K562 (cell line): ENCODE data around the gene SURF6. TPM values are rescaled to one million over a fixed set of nuclear protein-coding genes. Genes with fewer than 3 reads are reported as not detected.

ENCODE experiments used
- FOXA1 ChIP-seq: fragments of 450-650 bp; IDR thresholded peaks from 2 replicates; pipeline ENCODE4 v1.6.1; 2016; ENCODE audit warnings: mild to moderate bottlenecking, borderline replicate concordance
- HDGF ChIP-seq: fragments of 450-650 bp; IDR thresholded peaks from 2 replicates; pipeline ENCODE4 v1.6.1; 2016
- HNRNPK ChIP-seq: fragments of 200-400 bp; formaldehyde crosslinking; IDR thresholded peaks from one replicate; pipeline ENCODE4 v1.6.1; 2018; ENCODE audit warnings: mild to moderate bottlenecking, low read depth, low read length; ENCODE audit not compliant: poor library complexity, severe bottlenecking
- KLF13 ChIP-seq: fragments of 450-650 bp; IDR thresholded peaks from 2 replicates; pipeline ENCODE4 v1.6.1; 2016; ENCODE audit warnings: missing genetic modification characterization, low read depth, mild to moderate bottlenecking, missing compliant biosample characterization, moderate library complexity, borderline replicate concordance
- LCOR ChIP-seq: sonication (generic); formaldehyde crosslinking; IDR thresholded peaks from 2 replicates; pipeline ENCODE4 v1.8.0; 2022; ENCODE audit warnings: mild to moderate bottlenecking, missing genetic modification reagents
- MEF2D ChIP-seq: conservative IDR thresholded peaks from 2 replicates; pipeline ENCODE4 v1.6.1; 2016; ENCODE audit warnings: low read depth, missing genetic modification characterization, missing compliant biosample characterization
- PRMT5 ChIP-seq: sonication (generic); formaldehyde crosslinking; IDR thresholded peaks from 2 replicates; pipeline ENCODE4 v1.5.0; 2020; ENCODE audit warnings: missing genetic modification reagents
- SMARCA4 ChIP-seq: fragments of 450-650 bp; IDR thresholded peaks from 2 replicates; pipeline ENCODE4 v1.6.1; 2016
- ZEB2 ChIP-seq: fragments of 450-650 bp; IDR thresholded peaks from 2 replicates; pipeline ENCODE4 v1.6.1; 2016
- ZNF347 ChIP-seq: fragments of 450-650 bp; formaldehyde crosslinking; IDR thresholded peaks from 2 replicates; pipeline ENCODE4 v1.4.0; 2020; ENCODE audit warnings: low read depth, mild to moderate bottlenecking, moderate library complexity
- ZNF431 ChIP-seq: sonication (generic); formaldehyde crosslinking; IDR thresholded peaks from 2 replicates; pipeline ENCODE4 v1.8.0; 2022; ENCODE audit warnings: mild to moderate bottlenecking, missing genetic modification reagents
- ZNF79 ChIP-seq: fragments of 250-450 bp; sonication (Bioruptor Pico); IDR thresholded peaks from 2 replicates; pipeline ENCODE4 v1.4.0; 2020; ENCODE audit warnings: low read depth, mild to moderate bottlenecking, moderate library complexity
- polyA plus RNA-seq, 8 experiments: library from polyadenylated mRNA; depleted of rRNA in 4 of 8; stranded (reverse) in 5 of 8; unstranded in 3 of 8; fragments of >200 nt; fragmentation: Nextera tagmentation in 2 of 8; fragmentation: Illumina TruSeq in 1 of 8; extraction: Ambion mirVana in 2 of 8; extraction: Trizol in 1 of 8; gene quantifications; 2 replicates each; pipeline versions ENCODE4 v1.2.1 to v1.2.3, GENCODE V29; 2011 to 2014; ENCODE audit warnings: inconsistent platforms in 1 of 8, missing spikeins in 1 of 8
- total RNA-seq, 7 experiments: library from RNA; depleted of rRNA in 6 of 7; stranded (reverse); fragments of >200 nt in 6 of 7; fragmentation: Illumina TruSeq in 2 of 7; extraction: Trizol in 2 of 7; gene quantifications; 2 replicates each; pipeline versions ENCODE4 v1.2.1 to v1.2.3, GENCODE V29; 2011 to 2021; ENCODE audit warnings: low replicate concordance in 1 of 7
- TF ChIP-seq, protein P1 (sequence below): fragments of 450-650 bp; IDR thresholded peaks from 2 replicates; pipeline ENCODE4 v1.7.1; 2018; ENCODE audit warnings: mild to moderate bottlenecking, low read depth; ENCODE audit not compliant: partially characterized antibody
- TF ChIP-seq, protein P2 (sequence below), 2 experiments: fragments of 450-650 bp in 1 of 2; sonication (generic) in 1 of 2; formaldehyde crosslinking; conservative IDR thresholded peaks; 2 replicates each; pipeline versions ENCODE4 v1.4.0 to v1.8.1; 2020 to 2022; ENCODE audit warnings: mild to moderate bottlenecking in 1 of 2, missing genetic modification reagents in 1 of 2
- TF ChIP-seq, protein P3 (sequence below): fragments of 450-650 bp; formaldehyde crosslinking; IDR thresholded peaks from 2 replicates; pipeline ENCODE4 v1.4.0; 2020; ENCODE audit warnings: mild to moderate bottlenecking, moderate library complexity
- TF ChIP-seq, protein P4 (sequence below): fragments of 250-450 bp; sonication (Bioruptor Pico); IDR thresholded peaks from 2 replicates; pipeline ENCODE4 v1.4.0; 2020
- TF ChIP-seq, protein P5 (sequence below): fragments of 250-450 bp; sonication (Bioruptor Pico); IDR thresholded peaks from 2 replicates; pipeline ENCODE4 v1.8.0; 2022; ENCODE audit warnings: inconsistent platforms, mild to moderate bottlenecking, moderate library complexity, borderline replicate concordance
- TF ChIP-seq, protein P6 (sequence below): fragments of 450-650 bp; formaldehyde crosslinking; conservative IDR thresholded peaks from 2 replicates; pipeline ENCODE4 v1.4.0; 2022; ENCODE audit warnings: mild to moderate bottlenecking, missing genetic modification characterization
- TF ChIP-seq, protein P7 (sequence below): sonication (generic); formaldehyde crosslinking; IDR thresholded peaks from 2 replicates; pipeline ENCODE4 v1.8.0; 2022; ENCODE audit warnings: mild to moderate bottlenecking, low read depth, missing genetic modification reagents

Gene SURF6
- total and polyA plus RNA-seq, 9 of the 15 experiments (the other 6 are each of a cell fraction or from before 2014, with no cell fraction given), result 1.4 to 68.3 (median 14.7) TPM

DNA sequence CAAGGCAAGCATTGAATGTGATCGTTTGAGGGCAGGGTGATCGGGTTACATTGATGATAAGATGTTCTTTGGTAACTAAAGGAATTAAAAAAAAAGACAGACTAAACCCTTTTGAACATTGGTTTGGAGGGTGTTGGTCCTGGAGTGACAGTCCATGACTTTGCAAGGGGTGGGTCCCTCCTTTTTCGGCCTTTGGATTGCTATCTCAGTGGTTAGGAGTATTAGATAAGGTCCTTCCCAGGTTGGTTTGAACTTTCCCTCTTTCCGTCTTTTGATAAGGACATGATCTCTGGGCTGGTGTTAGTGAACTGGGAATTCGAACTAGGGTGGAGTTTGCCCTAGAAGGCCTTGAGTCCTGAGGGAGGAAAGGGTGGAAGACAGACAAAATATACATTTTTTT lies 55.6 kb downstream of the SURF6 start (continued):
- TF ChIP-seq, protein P1, sequence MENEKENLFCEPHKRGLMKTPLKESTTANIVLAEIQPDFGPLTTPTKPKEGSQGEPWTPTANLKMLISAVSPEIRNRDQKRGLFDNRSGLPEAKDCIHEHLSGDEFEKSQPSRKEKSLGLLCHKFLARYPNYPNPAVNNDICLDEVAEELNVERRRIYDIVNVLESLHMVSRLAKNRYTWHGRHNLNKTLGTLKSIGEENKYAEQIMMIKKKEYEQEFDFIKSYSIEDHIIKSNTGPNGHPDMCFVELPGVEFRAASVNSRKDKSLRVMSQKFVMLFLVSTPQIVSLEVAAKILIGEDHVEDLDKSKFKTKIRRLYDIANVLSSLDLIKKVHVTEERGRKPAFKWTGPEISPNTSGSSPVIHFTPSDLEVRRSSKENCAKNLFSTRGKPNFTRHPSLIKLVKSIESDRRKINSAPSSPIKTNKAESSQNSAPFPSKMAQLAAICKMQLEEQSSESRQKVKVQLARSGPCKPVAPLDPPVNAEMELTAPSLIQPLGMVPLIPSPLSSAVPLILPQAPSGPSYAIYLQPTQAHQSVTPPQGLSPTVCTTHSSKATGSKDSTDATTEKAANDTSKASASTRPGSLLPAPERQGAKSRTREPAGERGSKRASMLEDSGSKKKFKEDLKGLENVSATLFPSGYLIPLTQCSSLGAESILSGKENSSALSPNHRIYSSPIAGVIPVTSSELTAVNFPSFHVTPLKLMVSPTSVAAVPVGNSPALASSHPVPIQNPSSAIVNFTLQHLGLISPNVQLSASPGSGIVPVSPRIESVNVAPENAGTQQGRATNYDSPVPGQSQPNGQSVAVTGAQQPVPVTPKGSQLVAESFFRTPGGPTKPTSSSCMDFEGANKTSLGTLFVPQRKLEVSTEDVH, result no peak
- TF ChIP-seq HDGF (no peak), ZNF431 (CRISPR knock-in tag) (no peak), KLF13 (no peak), SMARCA4 (peak; percentile 53), MEF2D (tag) (no peak), ZNF347 (CRISPR knock-in tag) (no peak), PRMT5 (no peak), HNRNPK (no peak), FOXA1 (no peak), ZEB2 (0 out of 2 replicates have a peak, but pooled peaks have one; percentile 40), ZNF79 (CRISPR knock-in tag) (no peak), LCOR (no peak)
- TF ChIP-seq, protein P2, sequence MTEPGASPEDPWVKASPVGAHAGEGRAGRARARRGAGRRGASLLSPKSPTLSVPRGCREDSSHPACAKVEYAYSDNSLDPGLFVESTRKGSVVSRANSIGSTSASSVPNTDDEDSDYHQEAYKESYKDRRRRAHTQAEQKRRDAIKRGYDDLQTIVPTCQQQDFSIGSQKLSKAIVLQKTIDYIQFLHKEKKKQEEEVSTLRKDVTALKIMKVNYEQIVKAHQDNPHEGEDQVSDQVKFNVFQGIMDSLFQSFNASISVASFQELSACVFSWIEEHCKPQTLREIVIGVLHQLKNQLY (CRISPR knock-in tag; conservative IDR thresholded peaks at IDR 0.05), result no peak
- TF ChIP-seq, protein P3, sequence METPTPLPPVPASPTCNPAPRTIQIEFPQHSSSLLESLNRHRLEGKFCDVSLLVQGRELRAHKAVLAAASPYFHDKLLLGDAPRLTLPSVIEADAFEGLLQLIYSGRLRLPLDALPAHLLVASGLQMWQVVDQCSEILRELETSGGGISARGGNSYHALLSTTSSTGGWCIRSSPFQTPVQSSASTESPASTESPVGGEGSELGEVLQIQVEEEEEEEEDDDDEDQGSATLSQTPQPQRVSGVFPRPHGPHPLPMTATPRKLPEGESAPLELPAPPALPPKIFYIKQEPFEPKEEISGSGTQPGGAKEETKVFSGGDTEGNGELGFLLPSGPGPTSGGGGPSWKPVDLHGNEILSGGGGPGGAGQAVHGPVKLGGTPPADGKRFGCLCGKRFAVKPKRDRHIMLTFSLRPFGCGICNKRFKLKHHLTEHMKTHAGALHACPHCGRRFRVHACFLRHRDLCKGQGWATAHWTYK (CRISPR knock-in tag), result no peak
- TF ChIP-seq, protein P4, sequence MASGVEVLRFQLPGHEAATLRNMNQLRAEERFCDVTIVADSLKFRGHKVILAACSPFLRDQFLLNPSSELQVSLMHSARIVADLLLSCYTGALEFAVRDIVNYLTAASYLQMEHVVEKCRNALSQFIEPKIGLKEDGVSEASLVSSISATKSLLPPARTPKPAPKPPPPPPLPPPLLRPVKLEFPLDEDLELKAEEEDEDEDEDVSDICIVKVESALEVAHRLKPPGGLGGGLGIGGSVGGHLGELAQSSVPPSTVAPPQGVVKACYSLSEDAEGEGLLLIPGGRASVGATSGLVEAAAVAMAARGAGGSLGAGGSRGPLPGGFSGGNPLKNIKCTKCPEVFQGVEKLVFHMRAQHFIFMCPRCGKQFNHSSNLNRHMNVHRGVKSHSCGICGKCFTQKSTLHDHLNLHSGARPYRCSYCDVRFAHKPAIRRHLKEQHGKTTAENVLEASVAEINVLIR (CRISPR knock-in tag), result no peak
- TF ChIP-seq, protein P5, sequence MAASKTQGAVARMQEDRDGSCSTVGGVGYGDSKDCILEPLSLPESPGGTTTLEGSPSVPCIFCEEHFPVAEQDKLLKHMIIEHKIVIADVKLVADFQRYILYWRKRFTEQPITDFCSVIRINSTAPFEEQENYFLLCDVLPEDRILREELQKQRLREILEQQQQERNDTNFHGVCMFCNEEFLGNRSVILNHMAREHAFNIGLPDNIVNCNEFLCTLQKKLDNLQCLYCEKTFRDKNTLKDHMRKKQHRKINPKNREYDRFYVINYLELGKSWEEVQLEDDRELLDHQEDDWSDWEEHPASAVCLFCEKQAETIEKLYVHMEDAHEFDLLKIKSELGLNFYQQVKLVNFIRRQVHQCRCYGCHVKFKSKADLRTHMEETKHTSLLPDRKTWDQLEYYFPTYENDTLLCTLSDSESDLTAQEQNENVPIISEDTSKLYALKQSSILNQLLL, result no peak
- TF ChIP-seq, protein P6, sequence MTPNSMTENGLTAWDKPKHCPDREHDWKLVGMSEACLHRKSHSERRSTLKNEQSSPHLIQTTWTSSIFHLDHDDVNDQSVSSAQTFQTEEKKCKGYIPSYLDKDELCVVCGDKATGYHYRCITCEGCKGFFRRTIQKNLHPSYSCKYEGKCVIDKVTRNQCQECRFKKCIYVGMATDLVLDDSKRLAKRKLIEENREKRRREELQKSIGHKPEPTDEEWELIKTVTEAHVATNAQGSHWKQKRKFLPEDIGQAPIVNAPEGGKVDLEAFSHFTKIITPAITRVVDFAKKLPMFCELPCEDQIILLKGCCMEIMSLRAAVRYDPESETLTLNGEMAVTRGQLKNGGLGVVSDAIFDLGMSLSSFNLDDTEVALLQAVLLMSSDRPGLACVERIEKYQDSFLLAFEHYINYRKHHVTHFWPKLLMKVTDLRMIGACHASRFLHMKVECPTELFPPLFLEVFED (CRISPR knock-in tag), result no peak
- TF ChIP-seq, protein P7, sequence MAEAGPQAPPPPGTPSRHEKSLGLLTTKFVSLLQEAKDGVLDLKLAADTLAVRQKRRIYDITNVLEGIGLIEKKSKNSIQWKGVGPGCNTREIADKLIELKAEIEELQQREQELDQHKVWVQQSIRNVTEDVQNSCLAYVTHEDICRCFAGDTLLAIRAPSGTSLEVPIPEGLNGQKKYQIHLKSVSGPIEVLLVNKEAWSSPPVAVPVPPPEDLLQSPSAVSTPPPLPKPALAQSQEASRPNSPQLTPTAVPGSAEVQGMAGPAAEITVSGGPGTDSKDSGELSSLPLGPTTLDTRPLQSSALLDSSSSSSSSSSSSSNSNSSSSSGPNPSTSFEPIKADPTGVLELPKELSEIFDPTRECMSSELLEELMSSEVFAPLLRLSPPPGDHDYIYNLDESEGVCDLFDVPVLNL (CRISPR knock-in tag), result no peak
